Cardiac muscle cell (in vitro differentiated cells and primary cell): ENCODE data around the gene DPEP2. TPM values are rescaled to one million over a fixed set of nuclear protein-coding genes. Genes with fewer than 3 reads are reported as not detected.

Experiments used
- DNase-seq, 2 donors: peaks; one replicate each; pipeline versions ENCODE4 v3.0.0 to v3.0.0-alpha.2; 2010 to 2017; ENCODE audit warnings: low read depth in 1 of 2, low spot score in 1 of 2
- H3K27ac ChIP-seq: fragments of 200-600 bp; sonication (generic); 2 replicates; pipeline ENCODE4 v1.5.1; 2016
- H3K27me3 ChIP-seq: fragments of 200-600 bp; sonication (generic); 2 replicates; pipeline ENCODE4 v1.6.0; 2016; ENCODE audit warnings: control low read depth
- H3K36me3 ChIP-seq: fragments of 200-600 bp; sonication (generic); 2 replicates; pipeline ENCODE4 v1.5.1; 2016; ENCODE audit warnings: control low read depth
- H3K4me1 ChIP-seq: fragments of 200-600 bp; sonication (generic); 2 replicates; pipeline ENCODE4 v1.8.1; 2017; ENCODE audit warnings: low read depth, mild to moderate bottlenecking, mixed run types
- H3K4me3 ChIP-seq: fragments of 200-600 bp; sonication (generic); 2 replicates; pipeline ENCODE4 v1.5.1; 2016; ENCODE audit warnings: mild to moderate bottlenecking
- H3K9me3 ChIP-seq: fragments of 200-600 bp; sonication (generic); 2 replicates; pipeline ENCODE4 v1.5.1; 2017; ENCODE audit warnings: low read depth, mild to moderate bottlenecking, control low read depth
- polyA plus RNA-seq: library from polyadenylated mRNA; unstranded; fragments of >200 nt; fragmentation: Nextera tagmentation; extraction: Ambion mirVana; gene quantifications from 2 replicates; pipeline ENCODE4 v1.2.1, GENCODE V29; 2016
- total RNA-seq: library from RNA; depleted of rRNA; stranded (reverse); fragments of >200 nt; gene quantifications from 2 replicates; pipeline ENCODE4 v1.2.3, GENCODE V29; 2016
- TF ChIP-seq, protein P1 (sequence below): IDR thresholded peaks from 2 replicates; pipeline ENCODE4 v1.5.1; 2012; ENCODE audit warnings: low read depth, mild to moderate bottlenecking, low read length

The DPEP2 gene
- total and polyA plus RNA-seq, 2 experiments from 2014 or later: not detected

DNA sequence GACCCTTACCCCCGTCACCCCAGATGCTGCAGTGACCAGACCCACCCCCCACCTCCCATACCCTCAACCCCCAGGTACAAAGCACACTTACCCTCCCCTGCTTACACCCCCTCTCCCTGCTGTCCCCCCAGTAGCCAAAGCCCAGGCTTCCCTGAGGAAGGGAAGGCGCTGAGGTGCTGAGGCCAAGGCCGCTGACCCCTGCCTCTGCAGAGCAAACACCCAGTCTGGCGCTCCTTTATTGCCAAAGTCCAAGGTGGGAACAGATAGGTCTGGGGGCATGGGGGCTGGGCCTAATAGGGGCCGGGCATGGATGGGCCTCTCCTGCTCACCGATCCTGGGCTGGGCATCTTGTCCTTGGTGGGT is 56.0 kb downstream of the DPEP2 start:
- TF ChIP-seq, protein P1, sequence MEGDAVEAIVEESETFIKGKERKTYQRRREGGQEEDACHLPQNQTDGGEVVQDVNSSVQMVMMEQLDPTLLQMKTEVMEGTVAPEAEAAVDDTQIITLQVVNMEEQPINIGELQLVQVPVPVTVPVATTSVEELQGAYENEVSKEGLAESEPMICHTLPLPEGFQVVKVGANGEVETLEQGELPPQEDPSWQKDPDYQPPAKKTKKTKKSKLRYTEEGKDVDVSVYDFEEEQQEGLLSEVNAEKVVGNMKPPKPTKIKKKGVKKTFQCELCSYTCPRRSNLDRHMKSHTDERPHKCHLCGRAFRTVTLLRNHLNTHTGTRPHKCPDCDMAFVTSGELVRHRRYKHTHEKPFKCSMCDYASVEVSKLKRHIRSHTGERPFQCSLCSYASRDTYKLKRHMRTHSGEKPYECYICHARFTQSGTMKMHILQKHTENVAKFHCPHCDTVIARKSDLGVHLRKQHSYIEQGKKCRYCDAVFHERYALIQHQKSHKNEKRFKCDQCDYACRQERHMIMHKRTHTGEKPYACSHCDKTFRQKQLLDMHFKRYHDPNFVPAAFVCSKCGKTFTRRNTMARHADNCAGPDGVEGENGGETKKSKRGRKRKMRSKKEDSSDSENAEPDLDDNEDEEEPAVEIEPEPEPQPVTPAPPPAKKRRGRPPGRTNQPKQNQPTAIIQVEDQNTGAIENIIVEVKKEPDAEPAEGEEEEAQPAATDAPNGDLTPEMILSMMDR: no peak
- H3K4me1 ChIP-seq: no peaks in the 10 kb centered on the region
- H3K27me3 ChIP-seq: no peaks in the 10 kb centered on the region
- H3K27ac ChIP-seq: no peak overlapping the region
- no peak for DNase-seq
- H3K9me3 ChIP-seq: no peaks in the 10 kb centered on the region
- H3K4me3 ChIP-seq: no peak overlapping the region
- peaks cover 26% of the 10 kb centered on the region for H3K36me3 ChIP-seq

- no peaks in the 10 kb centered on the region for H3K4me1 ChIP-seq
- no peak for DNase-seq
- H3K27ac ChIP-seq: no peak overlapping the region
- H3K36me3 ChIP-seq: peaks cover 26% of the 10 kb centered on the region
- TF ChIP-seq, protein P1: no peak
- H3K27me3 ChIP-seq: no peaks in the 10 kb centered on the region
- no peak overlapping the region for H3K4me3 ChIP-seq
- no peaks in the 10 kb centered on the region for H3K9me3 ChIP-seq
Observed at GRCh38 chr16:67942510-67943255, 56.6 kb downstream of the DPEP2 start.

- Histone ChIP-seq H3K9me3 (no peaks in the 10 kb centered on the region), H3K27ac (no peak overlapping the region), H3K4me3 (no peak overlapping the region), H3K36me3 (peaks cover 21% of the 10 kb centered on the region), H3K4me1 (no peaks in the 10 kb centered on the region), H3K27me3 (no peaks in the 10 kb centered on the region)
- DNase-seq: peak; percentile 40 to 68
- TF ChIP-seq, protein P1: peak; percentile 72
Observed at GRCh38 chr16:67942200-67942509, 57.1 kb downstream of the DPEP2 start.

DNA sequence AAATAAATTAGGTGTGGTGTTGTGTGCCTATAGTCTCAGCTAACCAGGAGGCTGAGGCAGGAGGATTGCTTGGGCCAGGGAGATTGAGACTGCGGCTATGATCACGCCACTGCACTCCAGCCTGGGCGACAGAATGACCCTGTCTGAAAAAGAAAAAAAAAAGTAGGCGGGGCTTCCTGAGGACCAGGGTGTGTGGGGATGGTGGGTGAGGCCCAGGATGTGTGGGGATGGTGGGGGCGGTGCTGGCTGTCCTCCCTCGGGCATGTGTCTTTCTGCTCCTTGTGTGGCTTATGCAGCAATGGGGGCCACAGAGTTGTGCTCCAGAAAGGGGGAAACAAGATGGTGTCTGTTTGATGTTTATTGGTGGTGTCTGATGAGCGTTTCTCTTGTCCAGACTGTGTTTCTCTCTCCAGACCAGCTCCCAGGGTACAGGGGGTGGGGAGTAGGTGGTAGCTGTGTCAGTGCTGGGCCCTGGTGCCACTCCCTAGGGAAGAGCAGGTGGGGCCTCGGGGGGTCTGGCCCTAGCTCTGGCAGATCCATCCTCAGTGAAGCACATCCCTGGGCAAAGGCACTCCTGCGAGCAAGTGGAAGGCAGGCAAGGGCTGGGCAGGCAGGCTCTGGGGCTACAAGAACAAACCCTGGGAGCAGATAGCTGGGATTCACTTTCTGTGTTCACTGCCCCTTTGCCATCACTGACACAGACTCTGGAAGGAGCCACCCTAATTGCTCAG is 57.6 kb downstream of the DPEP2 start:
- peaks cover 3% of the 10 kb centered on the region for H3K4me1 ChIP-seq
- H3K27me3 ChIP-seq: no peaks in the 10 kb centered on the region
- H3K27ac ChIP-seq: no peak overlapping the region
- peaks cover 16% of the 10 kb centered on the region for H3K36me3 ChIP-seq
- no peak overlapping the region for H3K4me3 ChIP-seq
- H3K9me3 ChIP-seq: no peaks in the 10 kb centered on the region
- no peak for DNase-seq
- TF ChIP-seq, protein P1: no peak

DNA sequence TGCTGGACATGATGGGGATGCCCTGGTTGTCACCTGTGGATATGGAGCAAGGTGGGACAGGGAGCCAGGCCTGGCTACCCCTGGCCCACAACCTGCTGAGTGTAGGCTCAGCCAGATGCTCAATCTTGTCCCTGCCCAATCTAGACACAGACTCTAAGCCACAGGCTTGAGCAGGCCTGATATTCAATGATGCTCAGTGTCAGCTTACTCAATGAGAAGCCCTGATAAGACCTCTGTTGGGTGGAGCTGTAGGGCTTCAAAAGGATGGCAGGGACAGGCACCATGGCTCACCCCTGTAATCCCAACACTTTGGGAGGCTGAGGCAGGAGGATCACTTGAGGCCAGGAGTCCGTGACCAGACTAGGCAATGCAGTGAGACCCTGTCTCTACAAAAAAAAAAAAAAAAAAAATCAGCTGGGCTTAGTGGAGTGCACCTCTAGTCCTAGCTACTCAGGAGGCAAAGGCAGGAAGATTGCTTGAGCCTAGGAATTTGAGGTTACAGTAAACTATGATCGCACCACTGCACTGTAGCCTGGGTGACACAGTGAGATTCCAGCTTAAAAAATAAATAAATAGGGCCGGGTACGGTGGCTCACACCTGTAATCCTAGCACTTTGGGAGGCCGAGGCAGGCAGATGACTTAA is 58.7 kb downstream of the DPEP2 start:
- Histone ChIP-seq H3K36me3 (peaks cover 8% of the 10 kb centered on the region), H3K4me3 (no peak overlapping the region), H3K9me3 (no peaks in the 10 kb centered on the region), H3K27me3 (no peaks in the 10 kb centered on the region), H3K27ac (no peak overlapping the region), H3K4me1 (peaks cover 3% of the 10 kb centered on the region)
- TF ChIP-seq, protein P1: no peak
- DNase-seq: no peak
